Ovary (tissue), 9 donors: ENCODE measurements around the gene CXCR2. TPM values are rescaled to one million over a fixed set of nuclear protein-coding genes. Genes with fewer than 3 reads are reported as not detected.

Source experiments
- DNase-seq, 5 donors: peaks; one replicate each; pipeline ENCODE4 v3.0.0-alpha.2; 2019 to 2020
- H3K27ac ChIP-seq, 2 donors: fragments of 200-600 bp; one replicate each; pipeline versions ENCODE4 v1.5.1 to v1.8.0; 2019 to 2022
- H3K27me3 ChIP-seq: fragments of 200-600 bp; one replicate; pipeline ENCODE4 v1.8.0; 2022
- H3K36me3 ChIP-seq: fragments of 200-600 bp; sonication (generic); one replicate; pipeline ENCODE4 v1.5.1; 2019
- H3K4me1 ChIP-seq: one replicate; pipeline ENCODE4 v1.8.1; 2013; ENCODE audit warnings: mild to moderate bottlenecking, moderate library complexity; ENCODE audit not compliant: insufficient read depth
- H3K4me3 ChIP-seq: fragments of 200-600 bp; sonication (generic); one replicate; pipeline ENCODE4 v1.5.1; 2017
- H3K9me3 ChIP-seq, 2 donors: fragments of 200-600 bp in 1 of 2; sonication (generic) in 1 of 2; one replicate each; pipeline versions ENCODE4 v1.5.1 to v1.8.1; 2013 to 2019; ENCODE audit warnings: mild to moderate bottlenecking in 1 of 2, moderate library complexity in 1 of 2
- CTCF ChIP-seq, 3 donors: fragments of 450-650 bp in 2 of 3; fragments of 200-600 bp in 1 of 3; IDR thresholded peaks; one replicate each; pipeline versions ENCODE4 v1.5.1 to v1.8.0; 2016 to 2022; ENCODE audit warnings: antibody characterized with exemption in 3 of 3, mild to moderate bottlenecking in 1 of 3
- EP300 ChIP-seq: sonication (generic); formaldehyde crosslinking; IDR thresholded peaks from one replicate; pipeline ENCODE4 v1.6.1; 2017; ENCODE audit warnings: antibody characterized with exemption
- POLR2A ChIP-seq: fragments of 450-650 bp; IDR thresholded peaks from one replicate; pipeline ENCODE4 v1.6.1; 2017; ENCODE audit warnings: antibody characterized with exemption, mild to moderate bottlenecking, moderate library complexity
- WGBS, 3 donors: extraction: QIAGEN DNeasy Blood & Tissue Kit in 1 of 3; methylation state at CpG; one replicate each; pipeline versions ENCODE4 v1.1.5 to v1.1.7; 2013 to 2017; 5-methylcytosine and 5-hydroxymethylcytosine counted together
- intact Hi-C, 4 donors: fragments of 100-400 bp; cut with DNase I; formaldehyde crosslinking; loops; one replicate each; pipeline versions ENCODE4 v1.11.0 to v1.15.1; 2022 to 2023
- polyA plus RNA-seq, 2 donors: library from polyadenylated mRNA; stranded (reverse); fragments of 200-250 nt in 1 of 2; fragments of 350-450 nt in 1 of 2; fragmentation: Illumina TruSeq in 1 of 2; extraction: RNeasy Lipid Tissue Mini Kit (QIAGEN cat#74804) in 1 of 2; gene quantifications; one replicate each; pipeline ENCODE4 v1.2.3, GENCODE V29; 2013 to 2014
- total RNA-seq, 7 donors: library from RNA; depleted of rRNA in 2 of 7; stranded (reverse); fragments of >200 nt in 2 of 7; fragmentation: NEBNext Ultra II Directional in 3 of 7; extraction: Animal tissue kit (Norgen Biotek cat#: 25700) in 3 of 7; gene quantifications; one replicate each; pipeline versions ENCODE4 v1.1.0 to v1.2.4, GENCODE V29; 2016 to 2023
- donor health status: DM: no; HTN: no; CAD: no; lungs with moderate emphysema.
- donor health status: DM: no; HTN: no; CAD: no.
- donor health status: Bipolar disorder and iron deficiency.
- donor health status: DM: yes; HTN: yes; CAD: no.
- donor health status: DM: no; HTN: no; CAD: no.
- donor health status: DM: yes; HTN: yes; CAD: no.

CXCR2 gene
- total and polyA plus RNA-seq, 9 donors = 0.08 to 3.0 (median 0.33) TPM; not detected in 2

- Histone ChIP-seq H3K36me3 (no peaks in the 10 kb centered on the region), H3K4me1 (no peaks in the 10 kb centered on the region), H3K4me3 (no peak overlapping the region), H3K27me3 (no peaks in the 10 kb centered on the region), H3K9me3 (no peaks in the 10 kb centered on the region), H3K27ac (no peak overlapping the region)
- intact Hi-C loops = no loop called here
- DNase-seq = no peak
- TF ChIP-seq POLR2A (no peak), CTCF (IDR thresholded peaks at IDR 0.05) (no peak), EP300 (no peak)
- 72% methylated on average over 7 of the region's 7 CpGs for WGBS, 3 donors
These were observed 44.1 kb upstream of the CXCR2 start for GRCh38 chr2:218081695-218082094.

- intact Hi-C loops = no loop called here
- no peak overlapping the region for H3K27ac ChIP-seq
- no peaks in the 10 kb centered on the region for H3K4me1 ChIP-seq
- no peak overlapping the region for H3K4me3 ChIP-seq
- no peaks in the 10 kb centered on the region for H3K36me3 ChIP-seq
- no peaks in the 10 kb centered on the region for H3K9me3 ChIP-seq
- DNase-seq = no peak
- TF ChIP-seq POLR2A (no peak), CTCF (IDR thresholded peaks at IDR 0.05) (no peak), EP300 (no peak)
- WGBS, 3 donors = 62 to 68% (median 67%) methylated on average over 13 to 14 of the region's 14 CpGs
- no peaks in the 10 kb centered on the region for H3K27me3 ChIP-seq
These were observed 43.1 kb upstream of the CXCR2 start for GRCh38 chr2:218082586-218083351.

- WGBS, 3 donors = 86 to 88% (median 88%) methylated on average over 3 of the region's 3 CpGs
These were observed 42.5 kb upstream of the CXCR2 start for GRCh38 chr2:218083352-218083676.

GRCh38 chr2:218086478-218086877 is 39.4 kb upstream of the CXCR2 start:
- TF ChIP-seq EP300 (no peak), CTCF (IDR thresholded peaks at IDR 0.05) (no peak), POLR2A (no peak)
- Histone ChIP-seq H3K36me3 (no peaks in the 10 kb centered on the region), H3K4me1 (no peaks in the 10 kb centered on the region), H3K27me3 (no peaks in the 10 kb centered on the region), H3K9me3 (no peaks in the 10 kb centered on the region), H3K27ac (no peak overlapping the region), H3K4me3 (no peak overlapping the region)
- intact Hi-C loops = no loop called here
- no peak for DNase-seq

More at GRCh38 chr2:218083352-218083676, 42.5 kb upstream of the CXCR2 start:
- Histone ChIP-seq H3K9me3 (no peaks in the 10 kb centered on the region), H3K27me3 (no peaks in the 10 kb centered on the region), H3K4me3 (no peak overlapping the region), H3K27ac (no peak overlapping the region), H3K4me1 (no peaks in the 10 kb centered on the region), H3K36me3 (no peaks in the 10 kb centered on the region)
- intact Hi-C loops = no loop called here
- DNase-seq = no peak
- no peak for TF ChIP-seq CTCF (IDR thresholded peaks at IDR 0.05)
- TF ChIP-seq EP300 = no peak
- TF ChIP-seq POLR2A = no peak
